HepG2 (cell line): Measurements from ENCODE around the gene PATL2. TPM values are rescaled to one million over a fixed set of nuclear protein-coding genes. Genes with fewer than 3 reads are reported as not detected.

Experiments
- ATF5 ChIP-seq: sonication (generic); formaldehyde crosslinking; IDR thresholded peaks from 2 replicates; pipeline ENCODE4 v1.4.0; 2020; ENCODE audit warnings: mild to moderate bottlenecking, low read depth, missing genetic modification reagents
- FOXO4 ChIP-seq: sonication (generic); formaldehyde crosslinking; conservative IDR thresholded peaks from 2 replicates; pipeline ENCODE4 v1.8.1; 2023; ENCODE audit warnings: missing genetic modification reagents
- FUBP1 ChIP-seq: sonication (generic); formaldehyde crosslinking; IDR thresholded peaks from 2 replicates; pipeline ENCODE4 v1.5.1; 2020; ENCODE audit warnings: missing genetic modification reagents, mild to moderate bottlenecking, borderline replicate concordance
- HMGXB3 ChIP-seq: sonication (generic); formaldehyde crosslinking; IDR thresholded peaks from 2 replicates; pipeline ENCODE4 v1.4.0; 2020; ENCODE audit warnings: missing genetic modification reagents, borderline replicate concordance
- KDM2A ChIP-seq: sonication (generic); formaldehyde crosslinking; IDR thresholded peaks from 2 replicates; pipeline ENCODE4 v1.4.0; 2020; ENCODE audit warnings: low read depth, missing genetic modification reagents, borderline replicate concordance
- REPIN1 ChIP-seq: sonication (generic); formaldehyde crosslinking; IDR thresholded peaks from 2 replicates; pipeline ENCODE4 v1.8.0; 2022; ENCODE audit warnings: missing genetic modification reagents, low read depth, mild to moderate bottlenecking, borderline replicate concordance
- TRIM22 ChIP-seq: fragments of 450-650 bp; IDR thresholded peaks from 2 replicates; pipeline ENCODE4 v1.6.1; 2017
- ZBTB14 ChIP-seq: sonication (generic); formaldehyde crosslinking; IDR thresholded peaks from 2 replicates; pipeline ENCODE4 v1.4.0; 2020; ENCODE audit warnings: missing genetic modification reagents
- ZFAT ChIP-seq: sonication (generic); formaldehyde crosslinking; conservative IDR thresholded peaks from 2 replicates; pipeline ENCODE4 v1.8.1; 2023; ENCODE audit warnings: missing genetic modification reagents, inconsistent platforms
- ZFP1 ChIP-seq: IDR thresholded peaks from 2 replicates; pipeline ENCODE4 v1.6.1; 2016
- ZNF12 ChIP-seq: sonication (generic); formaldehyde crosslinking; IDR thresholded peaks from 2 replicates; pipeline ENCODE4 v1.5.0; 2020; ENCODE audit warnings: missing genetic modification reagents
- ZNF251 ChIP-seq: sonication (generic); formaldehyde crosslinking; IDR thresholded peaks from 2 replicates; pipeline ENCODE4 v1.9.0; 2021; ENCODE audit warnings: mild to moderate bottlenecking, missing genetic modification reagents
- ZNF737 ChIP-seq: sonication (generic); formaldehyde crosslinking; IDR thresholded peaks from 2 replicates; pipeline ENCODE4 v1.5.0; 2020; ENCODE audit warnings: missing genetic modification reagents, mild to moderate bottlenecking, borderline replicate concordance
- ZNF800 ChIP-seq: sonication (generic); formaldehyde crosslinking; IDR thresholded peaks from 2 replicates; pipeline ENCODE4 v1.4.0; 2020; ENCODE audit warnings: missing genetic modification reagents
- polyA plus RNA-seq, 8 experiments: library from polyadenylated mRNA; depleted of rRNA in 3 of 8; stranded (reverse) in 7 of 8; unstranded in 1 of 8; fragments of >200 nt; fragmentation: Illumina TruSeq in 4 of 8; extraction: Trizol in 4 of 8; gene quantifications; 2 replicates each; pipeline versions ENCODE4 v1.2.1 to v1.2.3, GENCODE V29; 2011 to 2016; ENCODE audit warnings: low read depth in 4 of 8, missing spikeins in 1 of 8, mixed read lengths in 1 of 8; ENCODE audit not compliant: insufficient read depth in 1 of 8
- total RNA-seq, 5 experiments: library from RNA; depleted of rRNA; stranded (reverse); fragments of >200 nt; fragmentation: Illumina TruSeq; extraction: Trizol; gene quantifications; 2 replicates each; pipeline ENCODE4 v1.2.3, GENCODE V29; 2016; ENCODE audit warnings: low read depth in 1 of 5

The PATL2 gene
- total and polyA plus RNA-seq, 2 of the 13 experiments (the other 11 are each of a cell fraction or from before 2014, with no cell fraction given) = 0.15 to 0.53 TPM

GRCh38 chr15:44728576-44729407 lies 17.7 kb upstream of the PATL2 start (continued):
- TF ChIP-seq ATF5 (CRISPR knock-in tag) = no peak
- peak; percentile 7; the same call in 1 of the 2 replicates for TF ChIP-seq KDM2A (CRISPR knock-in tag)
- TF ChIP-seq ZBTB14 (CRISPR knock-in tag) = no peak
- no peak for TF ChIP-seq ZNF12 (CRISPR knock-in tag)
- no peak for TF ChIP-seq ZNF737 (CRISPR knock-in tag)
- TF ChIP-seq ZFP1 (CRISPR knock-in tag) = peak; percentile 46; the same call in 1 of the 2 replicates
- no peak for TF ChIP-seq TRIM22
- no peak for TF ChIP-seq REPIN1 (CRISPR knock-in tag)
- TF ChIP-seq ZNF800 (CRISPR knock-in tag) = peak; percentile 11; the same call in 1 of the 2 replicates
- TF ChIP-seq FUBP1 = no peak
- TF ChIP-seq HMGXB3 (CRISPR knock-in tag) = peak; percentile 69; the same call in 1 of the 2 replicates
- TF ChIP-seq ZNF251 = no peak
- no peak for TF ChIP-seq FOXO4 (CRISPR knock-in tag)
- TF ChIP-seq ZFAT (CRISPR knock-in tag) = no peak
